Measurements from ENCODE around the gene UBTD2. TPM values are rescaled to one million over a fixed set of nuclear protein-coding genes. Genes with fewer than 3 reads are reported as not detected.

UBTD2 gene
- total RNA-seq, 1 donor from 2014 or later, result 42.5 TPM

DNA sequence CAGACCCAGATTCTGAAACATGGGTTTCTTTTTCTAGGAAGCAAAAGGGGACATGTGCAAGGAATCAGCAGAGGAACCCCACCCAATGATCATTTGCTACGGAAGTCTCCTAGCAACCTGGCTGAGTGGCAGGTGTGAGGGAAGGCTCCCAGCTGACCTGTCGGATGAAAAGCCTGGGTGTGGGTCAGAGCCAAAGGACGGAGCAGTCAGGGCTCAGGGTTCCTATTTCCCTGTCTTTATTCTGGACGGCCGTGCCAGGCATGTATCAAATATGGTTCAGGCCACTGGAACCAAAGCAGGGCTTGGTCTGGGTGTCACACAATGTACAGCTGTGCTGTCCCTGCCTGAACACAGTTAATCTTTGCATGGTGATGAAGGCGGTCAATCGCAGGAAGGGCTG lies 115.7 kb downstream of the UBTD2 start:
- no peak for DNase-seq

GRCh38 chr5:172166030-172166826 lies 117.3 kb downstream of the UBTD2 start:
- peak; percentile 35 for DNase-seq

- no peak for DNase-seq
Measured at GRCh38 chr5:172165465-172165864, 118.1 kb downstream of the UBTD2 start.

DNA sequence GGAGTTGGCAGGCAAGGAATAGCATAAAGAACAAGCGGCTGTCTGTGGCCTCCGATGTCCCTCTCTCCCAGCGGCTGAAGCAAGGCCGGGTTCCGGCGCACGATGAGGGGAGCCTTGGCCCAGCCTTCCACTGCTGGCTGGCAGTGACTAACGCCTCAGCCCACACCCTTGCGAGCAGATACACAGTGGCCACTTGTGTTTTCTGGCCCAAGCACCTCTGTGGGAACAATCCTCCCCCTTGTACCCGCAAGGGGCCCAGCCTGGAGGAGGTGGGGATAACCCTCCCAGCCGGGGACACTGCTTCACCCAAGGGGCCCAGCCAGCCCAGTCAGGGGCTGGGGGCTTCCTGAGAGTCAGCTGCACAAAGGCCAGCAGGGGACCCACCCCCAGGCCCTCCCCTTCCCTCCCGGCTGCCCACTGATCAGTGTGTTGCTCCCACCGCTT lies 118.8 kb downstream of the UBTD2 start:
- no peak for DNase-seq

GRCh38 chr5:172163346-172163745 lies 120.2 kb downstream of the UBTD2 start:
- no peak for DNase-seq

DNA sequence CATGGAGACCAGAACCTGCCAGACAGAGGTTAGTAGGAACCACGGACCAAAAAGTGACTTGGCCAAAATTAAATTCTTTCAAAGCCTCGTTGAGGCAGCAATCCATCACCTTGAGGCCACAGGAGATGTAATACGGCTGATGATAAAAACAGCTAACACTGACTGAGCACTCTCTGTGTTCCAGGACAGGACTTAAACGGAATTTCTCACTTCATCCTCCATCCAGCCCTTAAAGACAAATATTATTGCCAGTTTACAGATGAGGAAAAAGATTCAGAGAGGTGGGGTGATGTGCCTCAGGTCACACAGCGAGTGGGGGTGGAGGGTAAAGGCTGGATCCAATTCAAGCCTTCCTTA lies 120.6 kb downstream of the UBTD2 start:
- no peak for DNase-seq

DNA sequence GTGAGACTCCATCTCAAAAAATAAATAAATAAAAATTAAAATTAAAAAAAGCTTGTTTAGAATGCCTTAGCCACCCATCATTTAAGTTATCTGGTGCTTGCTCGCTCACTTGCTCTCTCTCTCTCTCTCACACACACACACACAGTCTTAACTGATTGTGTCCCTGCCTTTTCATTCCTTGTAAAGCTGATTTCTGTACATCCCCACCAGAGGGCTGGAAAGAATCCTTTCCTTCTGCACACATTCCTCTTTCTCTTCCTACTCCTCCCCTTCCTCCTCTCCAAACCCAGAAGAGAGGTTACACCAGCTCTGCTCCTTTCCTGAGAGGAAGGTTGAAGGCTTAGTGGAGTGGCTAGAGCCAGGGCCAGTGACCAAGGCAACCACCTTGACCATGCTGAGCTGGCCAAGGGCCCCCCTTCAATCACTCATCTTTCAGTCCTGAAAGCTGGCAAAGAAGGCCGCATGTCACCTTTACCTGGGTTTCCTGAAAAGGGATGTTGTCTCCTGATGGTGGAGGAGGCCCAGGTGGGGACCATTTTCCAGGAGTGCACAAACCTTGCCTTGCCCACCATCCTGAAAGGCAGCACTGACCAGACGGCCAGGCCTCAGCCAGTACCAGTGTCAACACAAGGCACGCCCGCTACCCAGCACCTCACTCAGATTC lies 121.1 kb downstream of the UBTD2 start:
- peak; percentile 38 for DNase-seq

DNA sequence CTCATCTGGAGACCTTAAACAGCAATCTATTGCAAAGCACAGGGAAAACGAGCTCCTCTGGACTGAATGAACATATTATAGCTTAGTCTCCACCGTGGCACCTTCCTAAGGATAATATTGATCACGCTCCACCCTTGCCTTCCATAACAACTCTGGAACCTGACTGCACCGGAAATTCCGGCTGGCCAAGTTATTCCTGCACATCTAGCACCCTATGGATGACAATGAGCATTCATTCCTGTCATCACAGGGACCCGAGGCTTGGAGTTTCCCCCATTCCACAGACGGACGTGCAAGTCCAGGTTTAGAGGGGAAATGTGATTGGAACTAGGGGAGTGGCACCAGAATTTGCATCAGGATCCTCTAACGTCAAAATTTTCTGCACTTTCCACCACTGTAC lies 123.1 kb downstream of the UBTD2 start:
- no peak for DNase-seq

Small RNA genes within 50 kb of the gene (small RNA-seq; reads per million reads assigned to genes)
- not detected for gene RF00191 (ENCODE audit: low replicate concordance)

Other genes with a start within 250 kb of the UBTD2 start
- gene STK10, start 95.5 kb downstream of the UBTD2 start, total RNA-seq, result 14.5 TPM
- not detected for gene EFCAB9, start 89.6 kb downstream of the UBTD2 start, total RNA-seq
- 30.7 TPM for gene SH3PXD2B, start 170.8 kb upstream of the UBTD2 start, total RNA-seq